Measurements from ENCODE around the gene PSORS1C1.
"Not testable (repeated sequence)": the region's sequence is repeated elsewhere in the genome, so short reads cannot be mapped to it uniquely, and the experiment has no call there.

The PSORS1C1 gene

DNA sequence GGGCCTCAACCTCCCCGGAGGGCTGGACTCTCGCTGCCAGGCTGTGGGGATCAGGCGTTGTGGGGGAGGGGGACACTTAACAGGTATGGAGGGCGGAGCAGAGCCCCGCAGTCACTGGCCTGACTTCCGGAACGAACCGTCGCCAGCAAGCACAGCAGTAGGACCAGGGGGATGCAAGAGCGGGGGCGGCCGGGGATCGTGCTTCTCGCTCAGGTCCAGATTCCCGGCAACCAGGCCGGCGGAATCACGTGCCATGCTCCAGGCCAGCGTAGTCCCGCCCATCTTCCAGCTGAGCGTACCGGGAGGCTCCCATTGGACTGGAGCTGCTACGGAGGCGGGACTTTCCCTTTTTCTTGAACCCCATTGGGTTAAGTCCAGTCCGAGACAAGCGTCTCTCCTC is 65.9 kb downstream of the PSORS1C1 start:
- no peak overlapping the region for H3K4me3 ChIP-seq (ENCODE audit: low read depth, low read length)
- H3K27me3 ChIP-seq (ENCODE audit: control insufficient read depth, insufficient read depth, low read length), result no peaks in the 10 kb centered on the region
- H3K4me1 ChIP-seq (ENCODE audit: control insufficient read depth, insufficient read depth, low read length), result peaks cover 23% of the 10 kb centered on the region; the same call in 1 of the 2 replicates
- H3K9ac ChIP-seq (ENCODE audit: low read length), result no peak overlapping the region
- H3K36me3 ChIP-seq (ENCODE audit: control insufficient read depth, insufficient read depth, low read length), result no peaks in the 10 kb centered on the region
- no peak overlapping the region for H3K27ac ChIP-seq (ENCODE audit: low read depth, low read length)
- H3K9me3 ChIP-seq (ENCODE audit: control insufficient read depth, insufficient read depth, low read depth, low read length), result no peaks in the 10 kb centered on the region

DNA sequence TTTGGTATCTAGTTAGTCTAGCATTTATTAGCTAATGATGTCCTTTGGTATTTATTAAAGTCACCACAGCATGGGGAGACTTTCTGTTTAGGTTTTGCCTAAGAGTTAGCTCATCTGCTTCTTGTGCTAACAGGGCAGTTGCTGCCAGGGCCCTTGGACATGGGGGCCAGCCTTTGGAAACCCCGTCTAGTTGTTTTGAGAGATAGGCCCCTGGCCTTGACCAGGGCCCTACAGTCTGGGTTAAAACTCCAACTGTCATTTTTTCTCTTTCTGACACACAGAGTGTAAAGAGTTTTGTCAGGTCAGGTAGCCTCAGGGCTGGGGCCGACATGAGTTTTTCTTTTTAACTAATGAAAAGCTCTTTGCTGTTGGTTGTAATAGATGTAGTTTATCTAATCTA is 68.7 kb downstream of the PSORS1C1 start:
- not testable (repeated sequence) for H3K27me3 ChIP-seq (ENCODE audit: control insufficient read depth, insufficient read depth, low read length)

DNA sequence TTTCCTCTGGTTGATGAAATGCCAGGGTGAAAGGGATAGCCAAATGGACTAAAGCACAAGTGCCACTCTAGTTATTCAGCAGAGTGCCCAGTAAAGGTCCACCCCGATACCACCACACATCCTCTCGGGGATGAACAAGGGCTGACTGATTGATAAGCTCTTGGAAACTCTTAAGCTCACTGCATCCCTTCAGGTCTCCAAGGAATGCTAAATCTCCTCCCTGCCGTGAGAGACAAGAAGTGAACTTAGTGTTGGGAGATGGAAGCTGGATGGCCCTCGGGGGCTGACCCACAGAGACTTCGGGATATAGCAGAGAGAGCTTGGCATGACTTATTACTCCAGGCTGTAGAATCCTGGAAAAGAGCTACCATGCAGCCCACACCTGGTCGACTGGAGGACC is 69.3 kb downstream of the PSORS1C1 start:
- H3K4me3 ChIP-seq (ENCODE audit: low read depth, low read length); H3K9ac ChIP-seq (ENCODE audit: low read length); H3K27ac ChIP-seq (ENCODE audit: low read depth, low read length); H3K9me3 ChIP-seq (ENCODE audit: control insufficient read depth, insufficient read depth, low read depth, low read length); H3K36me3 ChIP-seq (ENCODE audit: control insufficient read depth, insufficient read depth, low read length); H3K27me3 ChIP-seq (ENCODE audit: control insufficient read depth, insufficient read depth, low read length): not testable (repeated sequence)
- peaks cover 11% of the 10 kb centered on the region; the same call in 1 of the 2 replicates for H3K4me1 ChIP-seq (ENCODE audit: control insufficient read depth, insufficient read depth, low read length)

More for the DNA sequence above, 68.7 kb downstream of the PSORS1C1 start:
- not testable (repeated sequence) for H3K4me3 ChIP-seq (ENCODE audit: low read depth, low read length); H3K9ac ChIP-seq (ENCODE audit: low read length); H3K27ac ChIP-seq (ENCODE audit: low read depth, low read length); H3K36me3 ChIP-seq (ENCODE audit: control insufficient read depth, insufficient read depth, low read length); H3K9me3 ChIP-seq (ENCODE audit: control insufficient read depth, insufficient read depth, low read depth, low read length)
- H3K4me1 ChIP-seq (ENCODE audit: control insufficient read depth, insufficient read depth, low read length), result peaks cover 11% of the 10 kb centered on the region; the same call in 1 of the 2 replicates

DNA sequence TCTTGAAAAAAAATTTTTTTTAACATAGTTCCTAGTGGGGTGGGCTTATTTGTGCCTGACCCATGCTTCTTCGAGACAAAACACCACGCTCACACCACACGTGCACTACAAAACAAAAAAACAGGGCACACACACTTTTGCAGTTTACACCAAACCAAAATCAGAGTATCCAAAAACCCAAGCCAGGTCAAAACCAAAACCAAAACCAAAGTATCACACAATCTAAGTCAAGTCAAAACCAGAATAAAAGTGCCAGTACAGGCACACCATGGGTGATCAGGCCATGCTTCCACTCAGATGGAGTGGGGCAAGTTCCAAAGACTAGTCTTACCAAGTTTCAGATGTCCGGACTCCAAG is 71.1 kb downstream of the PSORS1C1 start:
- not testable (repeated sequence) for H3K27me3 ChIP-seq (ENCODE audit: control insufficient read depth, insufficient read depth, low read length); H3K36me3 ChIP-seq (ENCODE audit: control insufficient read depth, insufficient read depth, low read length); H3K9me3 ChIP-seq (ENCODE audit: control insufficient read depth, insufficient read depth, low read depth, low read length); H3K4me3 ChIP-seq (ENCODE audit: low read depth, low read length); H3K27ac ChIP-seq (ENCODE audit: low read depth, low read length); H3K9ac ChIP-seq (ENCODE audit: low read length)
- H3K4me1 ChIP-seq (ENCODE audit: control insufficient read depth, insufficient read depth, low read length), result peaks cover 13% of the 10 kb centered on the region

DNA sequence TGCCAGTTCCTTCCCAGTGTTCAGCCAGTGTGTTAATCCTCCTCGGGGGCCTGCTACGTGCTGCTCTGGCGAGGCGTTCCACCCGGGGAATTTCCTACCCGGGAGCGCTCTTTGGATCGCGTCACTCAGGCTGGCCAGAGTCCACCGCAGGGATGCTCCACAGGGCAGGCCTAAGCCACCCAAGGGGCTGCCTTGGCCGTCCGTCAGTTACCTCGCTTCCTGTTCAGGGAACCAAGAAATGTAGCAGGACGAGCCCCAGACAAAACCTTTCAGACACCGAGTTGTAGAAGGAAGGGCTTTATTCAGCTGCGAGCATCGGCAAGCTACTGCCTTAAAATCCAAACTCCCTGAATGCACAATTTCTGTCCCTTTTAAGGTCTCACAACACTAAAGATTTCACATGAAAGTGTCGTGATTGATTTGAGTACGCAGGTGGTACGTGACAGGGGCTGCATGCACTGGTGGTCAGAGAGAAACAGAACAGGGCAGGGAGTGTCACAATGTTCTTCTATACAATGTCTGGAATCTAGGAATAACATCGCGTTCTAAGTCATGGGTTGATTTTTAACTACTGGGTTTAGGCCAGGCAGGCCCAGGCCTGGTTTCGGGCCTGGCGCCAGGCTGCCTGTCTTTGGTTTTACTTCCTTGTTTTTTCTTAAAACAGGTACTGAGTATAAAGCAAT is 71.6 kb downstream of the PSORS1C1 start:
- Histone ChIP-seq H3K4me1 (ENCODE audit: control insufficient read depth, insufficient read depth, low read length) (peaks cover 13% of the 10 kb centered on the region), H3K27ac (ENCODE audit: low read depth, low read length) (no peak overlapping the region), H3K27me3 (ENCODE audit: control insufficient read depth, insufficient read depth, low read length) (no peaks in the 10 kb centered on the region), H3K4me3 (ENCODE audit: low read depth, low read length) (no peak overlapping the region), H3K36me3 (ENCODE audit: control insufficient read depth, insufficient read depth, low read length) (no peaks in the 10 kb centered on the region), H3K9ac (ENCODE audit: low read length) (no peak overlapping the region), H3K9me3 (ENCODE audit: control insufficient read depth, insufficient read depth, low read depth, low read length) (no peaks in the 10 kb centered on the region)

DNA sequence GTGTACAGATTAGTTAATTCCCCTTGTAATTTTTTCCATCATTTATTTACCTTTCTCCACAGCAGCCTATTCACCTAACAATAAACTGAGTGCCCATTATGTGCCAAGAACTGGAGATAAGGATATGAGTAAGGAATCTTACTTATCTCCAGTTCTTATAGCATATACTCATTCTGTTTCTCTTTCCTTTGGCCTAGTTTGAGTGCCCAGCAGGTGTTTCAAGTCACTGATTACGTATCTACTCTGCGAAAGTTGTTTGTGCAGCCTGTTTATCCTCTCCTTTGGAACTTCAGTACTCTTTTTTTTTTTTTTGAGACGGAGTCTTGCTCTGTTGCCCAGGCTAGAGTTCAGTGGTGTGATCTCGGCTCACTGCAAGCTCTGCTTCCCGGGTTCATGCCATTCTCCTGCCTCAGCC is 73.2 kb downstream of the PSORS1C1 start:
- H3K27me3 ChIP-seq (ENCODE audit: control insufficient read depth, insufficient read depth, low read length), result no peaks in the 10 kb centered on the region
- no peak overlapping the region for H3K9ac ChIP-seq (ENCODE audit: low read length)
- H3K27ac ChIP-seq (ENCODE audit: low read depth, low read length), result no peak overlapping the region
- H3K4me1 ChIP-seq (ENCODE audit: control insufficient read depth, insufficient read depth, low read length), result peaks cover 13% of the 10 kb centered on the region
- no peaks in the 10 kb centered on the region for H3K36me3 ChIP-seq (ENCODE audit: control insufficient read depth, insufficient read depth, low read length)
- H3K4me3 ChIP-seq (ENCODE audit: low read depth, low read length), result no peak overlapping the region
- no peaks in the 10 kb centered on the region for H3K9me3 ChIP-seq (ENCODE audit: control insufficient read depth, insufficient read depth, low read depth, low read length)

DNA sequence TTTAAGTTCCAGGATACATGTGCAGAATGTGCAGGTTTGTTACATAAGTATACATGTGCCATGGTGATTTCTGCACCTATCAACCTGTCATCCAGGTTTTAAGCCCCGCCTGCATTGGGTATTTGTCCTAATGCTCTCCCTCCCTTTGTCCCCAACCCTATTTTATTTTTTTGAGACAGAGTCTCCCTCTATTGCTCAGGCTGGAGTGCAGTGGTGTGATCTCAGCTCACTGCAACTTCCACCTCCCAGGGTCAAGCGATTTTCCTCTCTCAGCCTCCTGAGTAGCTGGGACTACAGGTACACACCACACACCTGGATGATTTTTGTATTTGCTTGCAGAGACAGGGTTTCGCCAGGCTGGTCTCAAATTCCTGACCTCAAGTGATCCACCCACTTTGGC is 74.6 kb downstream of the PSORS1C1 start:
- not testable (repeated sequence) for H3K36me3 ChIP-seq (ENCODE audit: control insufficient read depth, insufficient read depth, low read length); H3K27ac ChIP-seq (ENCODE audit: low read depth, low read length); H3K4me3 ChIP-seq (ENCODE audit: low read depth, low read length); H3K27me3 ChIP-seq (ENCODE audit: control insufficient read depth, insufficient read depth, low read length); H3K9me3 ChIP-seq (ENCODE audit: control insufficient read depth, insufficient read depth, low read depth, low read length); H3K4me1 ChIP-seq (ENCODE audit: control insufficient read depth, insufficient read depth, low read length); H3K9ac ChIP-seq (ENCODE audit: low read length)
